GM19025 (cell line): ENCODE results near the gene FER.
A peak's percentile ranks its signal among the peaks of the same experiment; 100 is the strongest.
"Not testable (repeated sequence)": the region's sequence is repeated elsewhere in the genome, so short reads cannot be mapped to it uniquely, and the experiment has no call there.

Experiments
- ATAC-seq: cut with Tn5 transposase; IDR thresholded peaks from one replicate; pipeline ENCODE4 v1.9.1; 2021; ENCODE audit warnings: mild to moderate bottlenecking, low read depth, moderate library complexity; ENCODE audit not compliant: unreplicated experiment

The FER gene

DNA sequence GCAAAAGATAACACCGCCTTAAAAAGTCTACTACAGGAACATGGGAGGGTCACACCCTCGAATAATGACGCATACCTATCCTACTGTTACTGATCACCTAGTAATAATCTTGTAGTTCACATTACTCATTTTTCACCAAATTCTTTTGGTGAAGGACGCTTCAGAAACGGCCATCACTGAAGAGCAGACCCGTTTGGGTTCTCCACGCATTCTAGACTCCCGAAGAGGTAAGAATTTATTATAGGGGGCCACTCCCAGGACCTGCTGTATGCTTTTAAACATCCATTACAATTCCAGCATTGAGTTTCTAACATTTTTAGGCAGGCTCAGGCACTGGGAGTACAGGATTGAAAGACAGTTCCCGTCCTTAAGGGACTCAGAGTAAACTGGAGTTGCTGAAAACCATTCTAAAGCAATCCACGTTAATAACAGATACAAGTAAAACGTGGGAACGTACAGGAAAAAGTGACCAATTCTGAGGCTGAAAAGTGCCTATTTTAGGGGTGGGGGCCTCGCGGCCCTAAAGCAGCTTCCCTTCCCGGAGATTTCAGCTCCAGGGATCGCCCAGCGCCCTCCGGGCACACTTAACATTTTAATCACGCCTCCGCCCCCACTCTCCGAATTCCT lies at the start of gene FER:
FER (plus strand) TSS at position 124 of the 627 bp plus-strand sequence. CDS start 50,286 bp downstream, outside the sequence.
- ATAC-seq, result peak; percentile 10

GRCh38 chr5:108700388-108700787 lies 47.3 kb upstream of the FER start:
- not testable (repeated sequence) for ATAC-seq

- no peak for ATAC-seq
Measured at GRCh38 chr5:108700930-108701329, 46.8 kb upstream of the FER start.

DNA sequence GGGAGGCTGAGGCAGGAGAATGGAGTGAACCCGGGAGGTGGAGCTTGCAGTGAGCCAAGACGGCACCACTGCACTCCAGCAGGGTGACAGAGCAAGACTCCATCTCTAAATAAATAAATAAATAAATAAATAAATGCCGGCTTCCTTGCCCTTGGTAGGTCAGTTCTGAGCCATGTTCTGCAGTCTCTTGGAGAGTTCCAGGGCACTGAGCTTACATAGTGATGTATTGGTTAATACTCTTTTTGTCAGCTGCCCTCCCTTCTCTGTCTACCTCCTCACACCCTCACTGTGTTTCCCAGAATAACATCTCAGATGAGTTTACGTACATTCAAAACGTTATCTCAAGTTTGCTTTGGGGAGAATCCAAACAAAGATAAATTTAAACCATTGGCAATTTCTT lies 45.2 kb upstream of the FER start:
- ATAC-seq, result no peak

- ATAC-seq, result no peak
Measured at GRCh38 chr5:108703313-108703712, 44.4 kb upstream of the FER start.

- ATAC-seq, result no peak
Measured at GRCh38 chr5:108707141-108707540, 40.6 kb upstream of the FER start.

GRCh38 chr5:108711898-108712297 lies 35.8 kb upstream of the FER start:
- no peak for ATAC-seq

GRCh38 chr5:108715408-108715807 lies 32.3 kb upstream of the FER start:
- no peak for ATAC-seq

DNA sequence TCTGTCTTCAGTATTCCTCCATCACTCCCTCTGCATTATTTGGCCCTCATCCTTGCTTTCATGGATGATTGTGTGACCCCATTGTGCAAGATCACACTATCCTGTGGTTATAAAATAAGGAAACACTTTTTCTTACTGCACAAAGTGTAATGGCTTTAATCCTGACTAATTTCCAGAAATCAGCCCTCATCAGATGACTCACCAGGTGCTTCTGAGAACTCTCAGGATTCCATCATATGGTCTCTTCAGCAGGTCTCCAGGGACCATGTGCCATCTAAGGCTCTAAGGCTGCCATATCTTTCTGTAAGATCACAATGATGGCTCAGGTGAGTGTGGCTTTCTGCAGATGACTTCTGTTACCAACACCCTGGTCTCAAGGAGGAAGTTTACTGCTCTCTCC lies 27.3 kb upstream of the FER start:
- peak; percentile 88 for ATAC-seq

DNA sequence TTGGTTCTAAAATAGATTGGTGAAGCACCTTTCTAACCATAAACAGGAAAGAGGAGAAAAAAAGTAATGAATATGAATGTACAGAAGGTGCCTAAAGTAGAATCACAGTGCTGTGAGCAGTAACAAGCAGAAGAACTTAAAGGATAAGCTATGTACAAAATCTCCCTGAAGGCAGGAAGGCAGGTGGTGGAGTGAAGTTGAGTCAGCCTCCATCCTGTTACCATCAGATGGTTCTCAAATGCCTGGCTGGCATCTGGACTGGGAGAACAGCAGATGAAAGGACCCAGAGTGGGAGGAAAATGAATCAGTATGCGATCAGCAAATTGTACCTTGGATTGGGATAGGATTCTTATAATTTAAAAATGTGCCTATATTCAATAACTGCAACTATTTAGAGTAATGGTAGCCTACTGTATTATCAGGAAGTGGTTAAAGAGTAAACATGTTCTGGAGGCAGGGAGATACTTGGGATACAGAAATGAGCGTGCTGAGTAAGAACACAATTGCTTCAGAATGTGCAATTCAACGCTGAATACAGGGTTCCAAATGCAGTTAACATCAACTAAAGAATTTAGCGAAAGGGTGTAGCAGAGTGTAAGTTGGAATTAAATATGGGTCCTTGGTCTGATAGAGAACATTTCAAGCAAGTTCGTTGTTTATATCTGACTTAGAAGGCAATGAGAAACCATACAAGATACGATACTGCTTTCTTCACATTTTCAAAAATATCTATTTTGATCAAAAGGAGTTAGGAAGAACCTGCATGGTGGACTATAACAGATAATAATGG lies 21.1 kb upstream of the FER start:
- no peak for ATAC-seq

- no peak for ATAC-seq
Measured at GRCh38 chr5:108727236-108727650, 20.5 kb upstream of the FER start.

GRCh38 chr5:108727651-108728565 lies 19.8 kb upstream of the FER start:
- peak; percentile 88 for ATAC-seq

GRCh38 chr5:108728566-108729241 lies 19.0 kb upstream of the FER start:
- ATAC-seq, result peak; percentile 28

GRCh38 chr5:108729242-108729615 lies 18.5 kb upstream of the FER start:
- ATAC-seq, result no peak

GRCh38 chr5:108730617-108731340 lies 16.9 kb upstream of the FER start:
- no peak for ATAC-seq

DNA sequence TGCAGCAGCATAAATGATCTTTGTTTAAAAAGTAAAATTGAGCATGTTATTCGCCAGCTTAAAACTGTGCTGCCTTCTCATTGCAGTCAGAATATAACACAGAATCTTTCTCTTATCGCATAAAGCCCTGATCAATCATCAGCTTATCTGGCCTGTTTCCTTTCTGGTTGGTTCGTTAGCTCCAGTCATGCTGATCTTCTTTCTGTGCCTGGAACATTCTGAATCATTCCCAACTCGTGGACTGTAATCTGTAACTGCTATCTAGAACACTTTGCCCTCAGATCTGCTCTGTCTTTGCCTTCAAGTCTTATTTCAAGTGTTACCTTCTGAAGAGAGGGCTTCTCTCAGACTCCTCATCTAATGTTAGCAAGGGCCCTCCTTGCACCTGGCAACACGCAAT lies 11.9 kb upstream of the FER start:
- ATAC-seq, result no peak

GRCh38 chr5:108736855-108737254 lies 10.8 kb upstream of the FER start:
- ATAC-seq, result no peak

GRCh38 chr5:108739376-108739775 lies 8.3 kb upstream of the FER start:
- no peak for ATAC-seq

- ATAC-seq, result no peak
Measured at GRCh38 chr5:108739906-108740305, 7.8 kb upstream of the FER start.

DNA sequence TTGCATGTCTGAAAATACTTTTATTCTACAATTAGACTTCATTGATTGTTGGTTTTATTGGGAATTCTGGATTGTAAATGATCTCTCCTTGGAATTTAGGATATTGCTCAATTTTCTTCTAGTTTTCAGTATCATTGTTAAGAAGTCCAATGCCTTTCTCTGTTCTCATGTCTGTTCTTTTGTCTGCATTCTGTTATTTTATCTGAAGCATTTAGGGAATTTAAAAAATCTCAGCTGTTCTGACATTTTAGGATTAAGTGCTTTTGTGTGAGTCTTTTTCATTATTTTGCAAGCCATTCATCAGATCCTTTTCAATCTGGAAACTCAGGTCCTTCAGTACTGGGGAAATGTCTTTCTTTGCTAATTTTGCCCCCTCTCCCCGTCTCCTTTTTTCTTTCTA lies 4.4 kb upstream of the FER start:
- no peak for ATAC-seq
